SK-N-SH (cell line): ENCODE results near the gene PRAMEF5. TPM values are rescaled to one million over a fixed set of nuclear protein-coding genes. Genes with fewer than 3 reads are reported as not detected.
"Not testable (repeated sequence)": the region's sequence is repeated elsewhere in the genome, so short reads cannot be mapped to it uniquely, and the experiment has no call there.

Experiments used
- CTCF ChIA-PET: fragments of 300-600, 350-600 bp; formaldehyde crosslinking; extraction: SDS; loops from one replicate; lab custom pipeline; 2021; lab: Yijun Ruan, JAX
- POLR2A ChIA-PET: fragments of 350-600 bp; sonication (Branson Sonifier 250); formaldehyde crosslinking; extraction: SDS; loops from one replicate; lab custom pipeline; 2020; ENCODE audit warnings: antibody characterized with exemption, inconsistent platforms; lab: Yijun Ruan, JAX
- DNase-seq: peaks from one replicate; pipeline ENCODE4 v3.0.0; 2012
- H2AFZ ChIP-seq: fragments of 200-600 bp; sonication (generic); 2 replicates; pipeline ENCODE4 v1.8.1; 2016; ENCODE audit warnings: antibody characterized with exemption, mild to moderate bottlenecking, low read depth
- H3F3A ChIP-seq: fragments of 200-600 bp; sonication (generic); replicated peaks from 2 replicates; pipeline ENCODE3; 2016; ENCODE audit warnings: antibody characterized with exemption, mild to moderate bottlenecking; ENCODE audit not compliant: insufficient read depth
- H3K27ac ChIP-seq, 2 experiments: fragments of 200-500 bp in 1 of 2; fragments of 200-600 bp in 1 of 2; sonication (Bioruptor generic) in 1 of 2; sonication (generic), shearing (Covaris generic) in 1 of 2; 2 replicates each; pipeline versions ENCODE4 v1.5.1 to v1.6.1; 2014 to 2016; ENCODE audit warnings: low read depth in 2 of 2, inconsistent platforms in 1 of 2, low read length in 1 of 2, mild to moderate bottlenecking in 1 of 2, mixed read lengths in 1 of 2
- H3K27me3 ChIP-seq: fragments of 200-600 bp; sonication (generic), shearing (Covaris generic); 2 replicates; pipeline ENCODE4 v1.6.1; 2016; ENCODE audit warnings: mixed run types; ENCODE audit not compliant: insufficient read depth
- H3K36me3 ChIP-seq, 2 experiments: fragments of 200-500 bp in 1 of 2; fragments of 200-600 bp in 1 of 2; sonication (Bioruptor generic) in 1 of 2; sonication (generic) in 1 of 2; replicated peaks in 1 of 2; 2 replicates each; pipeline versions ENCODE3 to v1.5.1; 2014 to 2016; ENCODE audit warnings: low read length in 1 of 2, mild to moderate bottlenecking in 1 of 2; ENCODE audit not compliant: insufficient read depth in 2 of 2, control insufficient read depth in 1 of 2
- H3K4me1 ChIP-seq, 2 experiments: fragments of 200-500 bp in 1 of 2; fragments of 200-600 bp in 1 of 2; sonication (Bioruptor generic) in 1 of 2; sonication (generic), shearing (Covaris generic) in 1 of 2; 2 replicates each; pipeline versions ENCODE4 v1.5.1 to v1.6.1; 2014 to 2016; ENCODE audit warnings: low read depth in 1 of 2, low read length in 1 of 2, mixed run types in 1 of 2; ENCODE audit not compliant: insufficient read depth in 2 of 2, control insufficient read depth in 1 of 2
- H3K4me2 ChIP-seq: fragments of 200-600 bp; sonication (generic), shearing (Covaris generic); 2 replicates; pipeline ENCODE4 v1.6.1; 2017; ENCODE audit warnings: mixed run types
- H3K4me3 ChIP-seq, 2 experiments: fragments of 200-500 bp in 1 of 2; fragments of 200-600 bp in 1 of 2; sonication (Bioruptor generic) in 1 of 2; sonication (generic), shearing (Covaris generic) in 1 of 2; 2 replicates each; pipeline versions ENCODE4 v1.5.1 to v1.8.1; 2014 to 2016; ENCODE audit warnings: low read depth in 2 of 2, inconsistent platforms in 1 of 2, low read length in 1 of 2, mild to moderate bottlenecking in 1 of 2, mixed read lengths in 1 of 2, moderate library complexity in 1 of 2
- H3K79me2 ChIP-seq: fragments of 200-600 bp; sonication (generic); 2 replicates; pipeline ENCODE4 v1.8.1; 2017; ENCODE audit warnings: mild to moderate bottlenecking; ENCODE audit not compliant: insufficient read depth
- H3K9ac ChIP-seq: fragments of 200-600 bp; sonication (generic); 2 replicates; pipeline ENCODE4 v1.6.1; 2017; ENCODE audit warnings: mixed run types
- H3K9me2 ChIP-seq: fragments of 200-600 bp; sonication (generic); 2 replicates; pipeline ENCODE4 v1.6.1; 2017; ENCODE audit warnings: mixed run types
- H3K9me3 ChIP-seq: fragments of 200-600 bp; sonication (generic); 2 replicates; pipeline ENCODE4 v1.6.1; 2017; ENCODE audit warnings: mixed run types, mild to moderate bottlenecking, moderate library complexity
- H4K20me1 ChIP-seq: fragments of 200-600 bp; sonication (generic); 2 replicates; pipeline ENCODE4 v1.6.1; 2017; ENCODE audit warnings: mild to moderate bottlenecking, mixed run types; ENCODE audit not compliant: insufficient read depth
- WGBS: methylation state at CpG from one replicate; pipeline ENCODE4 v1.1.6; 2017; ENCODE audit warnings: low lambda C conversion rate; 5-methylcytosine and 5-hydroxymethylcytosine counted together
- polyA plus RNA-seq, 3 experiments: library from polyadenylated mRNA; depleted of rRNA; stranded (reverse); fragments of >200 nt; gene quantifications; 2 replicates each; pipeline ENCODE4 v1.2.3, GENCODE V29; 2012
- small RNA-seq, 7 experiments: library from RNA; depleted of rRNA; stranded (forward); fragments of <200 nt; gene quantifications; one replicate each; pipeline ENCODE3, GENCODE V24; 2012

The PRAMEF5 gene
- polyA plus RNA-seq, 1 of the 3 experiments (the other 2 are of a cell fraction), result not detected

DNA sequence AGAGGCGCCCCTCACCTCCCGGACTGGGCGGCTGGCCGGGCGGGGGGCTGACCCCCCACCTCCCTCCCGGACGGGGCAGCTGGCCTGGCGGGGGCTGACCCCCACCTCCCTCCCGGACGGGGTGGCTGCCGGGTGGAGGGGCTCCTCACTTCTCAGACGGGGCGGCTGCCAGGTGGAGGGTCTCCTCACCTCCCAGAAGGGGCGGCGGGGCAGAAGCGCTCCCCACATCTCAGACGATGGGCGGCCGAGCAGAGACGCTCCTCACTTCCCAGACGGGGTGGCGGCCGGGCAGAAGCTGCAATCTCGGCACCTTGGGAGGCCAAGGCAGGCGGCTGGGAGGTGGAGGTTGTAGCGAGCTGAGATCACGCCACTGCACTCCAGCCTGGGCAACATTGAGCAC is 44.7 kb downstream of the PRAMEF5 start:
- H3K4me3 ChIP-seq, POLR2A ChIA-PET, H3K27me3 ChIP-seq, H3K36me3 ChIP-seq, DNase-seq, H3K9me2 ChIP-seq, H3K4me1 ChIP-seq, H3K79me2 ChIP-seq, H3K9ac ChIP-seq, H4K20me1 ChIP-seq, H3F3A ChIP-seq, CTCF ChIA-PET, H3K4me2 ChIP-seq, H3K27ac ChIP-seq, H2AFZ ChIP-seq, H3K9me3 ChIP-seq: not testable (repeated sequence)
- WGBS, result no CpG with 5 or more reads among the region's 27 CpGs

DNA sequence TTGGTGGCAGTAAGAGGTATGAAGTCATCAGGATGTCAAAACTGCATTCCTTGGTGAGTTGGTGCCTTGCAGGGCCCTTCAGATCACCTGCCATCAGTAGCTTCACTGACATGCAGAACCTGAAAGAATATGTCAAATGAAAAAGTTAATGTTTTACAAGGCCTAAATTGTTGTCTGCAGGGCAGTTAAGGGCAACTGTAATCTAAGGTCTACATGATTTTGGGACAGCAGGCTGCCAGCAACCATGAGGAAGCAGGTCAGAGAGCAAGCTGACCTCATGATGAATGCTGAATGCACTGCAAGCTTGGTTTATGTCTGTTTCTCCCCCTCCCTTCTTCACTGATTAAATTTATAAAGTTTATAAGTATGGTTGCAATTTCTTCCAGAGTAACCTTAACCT is 48.2 kb downstream of the PRAMEF5 start:
- H3K4me2 ChIP-seq, H3K4me3 ChIP-seq, CTCF ChIA-PET, H2AFZ ChIP-seq, H3K9ac ChIP-seq, H3K36me3 ChIP-seq, H3K27ac ChIP-seq, POLR2A ChIA-PET, H3K27me3 ChIP-seq, DNase-seq, H3K4me1 ChIP-seq, H4K20me1 ChIP-seq, H3K9me2 ChIP-seq, H3K9me3 ChIP-seq, H3K79me2 ChIP-seq, H3F3A ChIP-seq: not testable (repeated sequence)

DNA sequence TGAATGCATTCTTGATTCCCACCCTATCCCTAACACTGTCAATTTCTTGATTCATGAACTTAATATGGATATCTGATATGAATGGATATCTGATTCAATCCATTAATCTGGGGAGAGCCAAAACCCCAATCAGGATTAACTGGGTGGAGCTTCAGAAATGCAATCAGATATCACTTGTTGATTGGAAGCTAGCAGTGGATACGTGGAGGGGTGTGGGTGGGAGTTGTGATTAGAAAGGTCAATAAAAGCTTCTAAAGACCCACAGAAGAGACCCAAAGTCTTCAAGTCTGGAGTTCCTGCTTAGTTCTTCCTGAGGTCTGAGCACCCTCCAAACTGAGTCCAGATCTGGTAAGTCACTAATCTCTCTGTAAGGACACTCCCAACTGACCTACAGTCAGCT is 49.2 kb downstream of the PRAMEF5 start, which contains the start of gene PRAMEF33:
TSS of gene PRAMEF33 (plus strand) at position 301 of the 400 bp plus-strand sequence. CDS start 2,416 bp downstream, outside the sequence.
- H3F3A ChIP-seq, H4K20me1 ChIP-seq, H3K9me3 ChIP-seq, CTCF ChIA-PET, POLR2A ChIA-PET, H3K4me2 ChIP-seq, H3K4me3 ChIP-seq, H3K27ac ChIP-seq, H3K36me3 ChIP-seq, H3K9ac ChIP-seq, H3K27me3 ChIP-seq, H3K9me2 ChIP-seq, DNase-seq, H3K4me1 ChIP-seq, H3K79me2 ChIP-seq, H2AFZ ChIP-seq: not testable (repeated sequence)
- no CpG with 5 or more reads among the region's 1 CpG for WGBS

Small RNA genes lying within 50 kb of the gene (small RNA-seq; reads per million reads assigned to genes)
- gene RNU6-771P, result 0 reads per million in 7 experiments

Other genes with a start within 250 kb of the PRAMEF5 start
- not detected in 2 replicates for gene PRAMEF27, start 197.6 kb upstream of the PRAMEF5 start, polyA plus RNA-seq (2012; rRNA removed)
- gene HNRNPCL3, start 193.4 kb upstream of the PRAMEF5 start, polyA plus RNA-seq (2012; rRNA removed), result not detected in 2 replicates
- gene PRAMEF25, start 183.4 kb upstream of the PRAMEF5 start, polyA plus RNA-seq (2012; rRNA removed), result not detected in 2 replicates
- gene HNRNPCL2, start 137.3 kb upstream of the PRAMEF5 start, polyA plus RNA-seq (2012; rRNA removed), result not detected in 2 replicates
- not detected in 2 replicates for gene PRAMEF26, start 98.2 kb upstream of the PRAMEF5 start, polyA plus RNA-seq (2012; rRNA removed)
- gene HNRNPCL4, start 88.6 kb upstream of the PRAMEF5 start, polyA plus RNA-seq (2012; rRNA removed), result not detected in 2 replicates
- not detected in 2 replicates for gene PRAMEF9, start 82.3 kb upstream of the PRAMEF5 start, polyA plus RNA-seq (2012; rRNA removed)
- not detected in 2 replicates for gene PRAMEF13, start 52.8 kb upstream of the PRAMEF5 start, polyA plus RNA-seq (2012; rRNA removed)
- gene PRAMEF18, start 28.0 kb upstream of the PRAMEF5 start, polyA plus RNA-seq (2012; rRNA removed), result not detected in 2 replicates
- gene PRAMEF8, start 30.9 kb downstream of the PRAMEF5 start, polyA plus RNA-seq (2012; rRNA removed), result not detected in 2 replicates
- not detected in 2 replicates for gene PRAMEF33, start 49.3 kb downstream of the PRAMEF5 start, polyA plus RNA-seq (2012; rRNA removed)
- gene PRAMEF15, start 61.4 kb downstream of the PRAMEF5 start, polyA plus RNA-seq (2012; rRNA removed), result not detected in 2 replicates
- not detected in 2 replicates for gene PRAMEF14, start 92.9 kb downstream of the PRAMEF5 start, polyA plus RNA-seq (2012; rRNA removed)
- not detected in 2 replicates for gene PRAMEF19, start 117.7 kb downstream of the PRAMEF5 start, polyA plus RNA-seq (2012; rRNA removed)
- gene PRAMEF17, start 135.4 kb downstream of the PRAMEF5 start, polyA plus RNA-seq (2012; rRNA removed), result not detected in 2 replicates
- not detected in 2 replicates for gene PRAMEF20, start 156.3 kb downstream of the PRAMEF5 start, polyA plus RNA-seq (2012; rRNA removed)